Measurements from ENCODE around the gene IKZF3.

The IKZF3 gene

GRCh38 chr17:39816272-39816671, 47.8 kb downstream of the IKZF3 start:
- Histone ChIP-seq H3K36me3 (ENCODE audit: control insufficient read depth in 2 of 2, insufficient read depth in 2 of 2, low read length in 2 of 2) (no peaks in the 10 kb centered on the region), H3K4me3 (ENCODE audit: low read length in 2 of 2) (no peak overlapping the region), H3K9me3 (ENCODE audit: control insufficient read depth in 2 of 2, low read length in 2 of 2) (no peaks in the 10 kb centered on the region), H3K27me3 (ENCODE audit: control insufficient read depth in 1 of 2, insufficient read depth in 2 of 2, low read length in 2 of 2) (peaks cover 0 to 4% of the 10 kb centered on the region in 2 donors), H3K9ac (ENCODE audit: low read length in 2 of 2) (no peak overlapping the region), H3K4me1 (ENCODE audit: control insufficient read depth, insufficient read depth, low read length) (no peaks in the 10 kb centered on the region), H3K27ac (ENCODE audit: low read length) (no peak overlapping the region)

GRCh38 chr17:39814497-39814896, 49.6 kb downstream of the IKZF3 start:
- Histone ChIP-seq H3K9me3 (ENCODE audit: control insufficient read depth in 2 of 2, low read length in 2 of 2) (no peaks in the 10 kb centered on the region), H3K36me3 (ENCODE audit: control insufficient read depth in 2 of 2, insufficient read depth in 2 of 2, low read length in 2 of 2) (no peaks in the 10 kb centered on the region), H3K27ac (ENCODE audit: low read length) (no peak overlapping the region), H3K4me1 (ENCODE audit: control insufficient read depth, insufficient read depth, low read length) (no peaks in the 10 kb centered on the region), H3K27me3 (ENCODE audit: control insufficient read depth in 1 of 2, insufficient read depth in 2 of 2, low read length in 2 of 2) (peaks cover 0 to 4% of the 10 kb centered on the region in 2 donors), H3K4me3 (ENCODE audit: low read length in 2 of 2) (no peak overlapping the region), H3K9ac (ENCODE audit: low read length in 2 of 2) (no peak overlapping the region)

GRCh38 chr17:39813631-39814030, 50.5 kb downstream of the IKZF3 start:
- no peaks in the 10 kb centered on the region for H3K4me1 ChIP-seq (ENCODE audit: control insufficient read depth, insufficient read depth, low read length)
- H3K36me3 ChIP-seq (ENCODE audit: control insufficient read depth in 2 of 2, insufficient read depth in 2 of 2, low read length in 2 of 2), result no peaks in the 10 kb centered on the region
- H3K27ac ChIP-seq (ENCODE audit: low read length), result no peak overlapping the region
- no peak overlapping the region for H3K9ac ChIP-seq (ENCODE audit: low read length in 2 of 2)
- H3K27me3 ChIP-seq (ENCODE audit: control insufficient read depth in 1 of 2, insufficient read depth in 2 of 2, low read length in 2 of 2), result peaks cover 0 to 4% of the 10 kb centered on the region in 2 donors
- no peaks in the 10 kb centered on the region for H3K9me3 ChIP-seq (ENCODE audit: control insufficient read depth in 2 of 2, low read length in 2 of 2)
- H3K4me3 ChIP-seq (ENCODE audit: low read length in 2 of 2), result no peak overlapping the region

GRCh38 chr17:39812466-39812865, 51.6 kb downstream of the IKZF3 start:
- Histone ChIP-seq H3K27ac (ENCODE audit: low read length) (no peak overlapping the region), H3K9ac (ENCODE audit: low read length in 2 of 2) (no peak overlapping the region), H3K4me1 (ENCODE audit: control insufficient read depth, insufficient read depth, low read length) (no peaks in the 10 kb centered on the region), H3K4me3 (ENCODE audit: low read length in 2 of 2) (no peak overlapping the region), H3K27me3 (ENCODE audit: control insufficient read depth in 1 of 2, insufficient read depth in 2 of 2, low read length in 2 of 2) (peaks cover 0 to 4% of the 10 kb centered on the region in 2 donors), H3K36me3 (ENCODE audit: control insufficient read depth in 2 of 2, insufficient read depth in 2 of 2, low read length in 2 of 2) (no peaks in the 10 kb centered on the region), H3K9me3 (ENCODE audit: control insufficient read depth in 2 of 2, low read length in 2 of 2) (no peaks in the 10 kb centered on the region)

GRCh38 chr17:39810939-39811728, 53.0 kb downstream of the IKZF3 start:
- Histone ChIP-seq H3K4me3 (ENCODE audit: low read length in 2 of 2) (no peak overlapping the region), H3K27ac (ENCODE audit: low read length) (no peak overlapping the region), H3K9ac (ENCODE audit: low read length in 2 of 2) (no peak overlapping the region), H3K4me1 (ENCODE audit: control insufficient read depth, insufficient read depth, low read length) (no peaks in the 10 kb centered on the region), H3K27me3 (ENCODE audit: control insufficient read depth in 1 of 2, insufficient read depth in 2 of 2, low read length in 2 of 2) (peaks cover 0 to 5% of the 10 kb centered on the region in 2 donors), H3K9me3 (ENCODE audit: control insufficient read depth in 2 of 2, low read length in 2 of 2) (no peaks in the 10 kb centered on the region), H3K36me3 (ENCODE audit: control insufficient read depth in 2 of 2, insufficient read depth in 2 of 2, low read length in 2 of 2) (no peaks in the 10 kb centered on the region)

- Histone ChIP-seq H3K27ac (ENCODE audit: low read length) (no peak overlapping the region), H3K9ac (ENCODE audit: low read length in 2 of 2) (no peak overlapping the region), H3K4me3 (ENCODE audit: low read length in 2 of 2) (no peak overlapping the region), H3K36me3 (ENCODE audit: control insufficient read depth in 2 of 2, insufficient read depth in 2 of 2, low read length in 2 of 2) (no peaks in the 10 kb centered on the region), H3K4me1 (ENCODE audit: control insufficient read depth, insufficient read depth, low read length) (no peaks in the 10 kb centered on the region), H3K27me3 (ENCODE audit: control insufficient read depth in 1 of 2, insufficient read depth in 2 of 2, low read length in 2 of 2) (peaks cover 0 to 10% of the 10 kb centered on the region in 2 donors), H3K9me3 (ENCODE audit: control insufficient read depth in 2 of 2, low read length in 2 of 2) (no peaks in the 10 kb centered on the region)
These were observed 54.9 kb downstream of the IKZF3 start for GRCh38 chr17:39809221-39809620.

GRCh38 chr17:39808409-39808997, 55.6 kb downstream of the IKZF3 start:
- no peak overlapping the region for H3K9ac ChIP-seq (ENCODE audit: low read length in 2 of 2)
- H3K4me1 ChIP-seq (ENCODE audit: control insufficient read depth, insufficient read depth, low read length), result no peaks in the 10 kb centered on the region
- H3K36me3 ChIP-seq (ENCODE audit: control insufficient read depth in 2 of 2, insufficient read depth in 2 of 2, low read length in 2 of 2), result no peaks in the 10 kb centered on the region
- H3K27ac ChIP-seq (ENCODE audit: low read length), result no peak overlapping the region
- no peaks in the 10 kb centered on the region for H3K9me3 ChIP-seq (ENCODE audit: control insufficient read depth in 2 of 2, low read length in 2 of 2)
- H3K4me3 ChIP-seq (ENCODE audit: low read length in 2 of 2), result no peak overlapping the region
- H3K27me3 ChIP-seq (ENCODE audit: control insufficient read depth in 1 of 2, insufficient read depth in 2 of 2, low read length in 2 of 2), result peaks cover 0 to 10% of the 10 kb centered on the region in 2 donors

- no peak overlapping the region for H3K27ac ChIP-seq (ENCODE audit: low read length)
- H3K9me3 ChIP-seq (ENCODE audit: control insufficient read depth in 2 of 2, low read length in 2 of 2), result no peaks in the 10 kb centered on the region
- no peaks in the 10 kb centered on the region for H3K4me1 ChIP-seq (ENCODE audit: control insufficient read depth, insufficient read depth, low read length)
- H3K36me3 ChIP-seq (ENCODE audit: control insufficient read depth in 2 of 2, insufficient read depth in 2 of 2, low read length in 2 of 2), result no peaks in the 10 kb centered on the region
- H3K9ac ChIP-seq (ENCODE audit: low read length in 2 of 2), result no peak overlapping the region
- no peak overlapping the region for H3K4me3 ChIP-seq (ENCODE audit: low read length in 2 of 2)
- peaks cover 5 to 9% of the 10 kb centered on the region in 2 donors for H3K27me3 ChIP-seq (ENCODE audit: control insufficient read depth in 1 of 2, insufficient read depth in 2 of 2, low read length in 2 of 2)
These were observed 59.3 kb downstream of the IKZF3 start for GRCh38 chr17:39804839-39805238.

GRCh38 chr17:39801055-39801454, 63.1 kb downstream of the IKZF3 start:
- no peaks in the 10 kb centered on the region for H3K36me3 ChIP-seq (ENCODE audit: control insufficient read depth in 2 of 2, insufficient read depth in 2 of 2, low read length in 2 of 2)
- H3K4me1 ChIP-seq (ENCODE audit: control insufficient read depth, insufficient read depth, low read length), result no peaks in the 10 kb centered on the region
- H3K27ac ChIP-seq (ENCODE audit: low read length), result no peak overlapping the region
- H3K9ac ChIP-seq (ENCODE audit: low read length in 2 of 2), result no peak overlapping the region
- no peaks in the 10 kb centered on the region for H3K9me3 ChIP-seq (ENCODE audit: control insufficient read depth in 2 of 2, low read length in 2 of 2)
- no peak overlapping the region for H3K4me3 ChIP-seq (ENCODE audit: low read length in 2 of 2)
- H3K27me3 ChIP-seq (ENCODE audit: control insufficient read depth in 1 of 2, insufficient read depth in 2 of 2, low read length in 2 of 2), result peaks cover 5 to 9% of the 10 kb centered on the region in 2 donors

- Histone ChIP-seq H3K4me1 (ENCODE audit: control insufficient read depth, insufficient read depth, low read length) (no peaks in the 10 kb centered on the region), H3K27ac (ENCODE audit: low read length) (no peak overlapping the region), H3K4me3 (ENCODE audit: low read length in 2 of 2) (no peak overlapping the region), H3K36me3 (ENCODE audit: control insufficient read depth in 2 of 2, insufficient read depth in 2 of 2, low read length in 2 of 2) (no peaks in the 10 kb centered on the region), H3K27me3 (ENCODE audit: control insufficient read depth in 1 of 2, insufficient read depth in 2 of 2, low read length in 2 of 2) (peaks cover 5% of the 10 kb centered on the region in 2 donors), H3K9ac (ENCODE audit: low read length in 2 of 2) (no peak overlapping the region), H3K9me3 (ENCODE audit: control insufficient read depth in 2 of 2, low read length in 2 of 2) (no peaks in the 10 kb centered on the region)
These were observed 63.6 kb downstream of the IKZF3 start for GRCh38 chr17:39800540-39800939.

GRCh38 chr17:39799395-39799794, 64.7 kb downstream of the IKZF3 start:
- peaks cover 5% of the 10 kb centered on the region in 2 donors for H3K27me3 ChIP-seq (ENCODE audit: control insufficient read depth in 1 of 2, insufficient read depth in 2 of 2, low read length in 2 of 2)
- no peaks in the 10 kb centered on the region for H3K4me1 ChIP-seq (ENCODE audit: control insufficient read depth, insufficient read depth, low read length)
- no peaks in the 10 kb centered on the region for H3K9me3 ChIP-seq (ENCODE audit: control insufficient read depth in 2 of 2, low read length in 2 of 2)
- no peak overlapping the region for H3K27ac ChIP-seq (ENCODE audit: low read length)
- H3K36me3 ChIP-seq (ENCODE audit: control insufficient read depth in 2 of 2, insufficient read depth in 2 of 2, low read length in 2 of 2), result no peaks in the 10 kb centered on the region
- no peak overlapping the region for H3K9ac ChIP-seq (ENCODE audit: low read length in 2 of 2)
- no peak overlapping the region for H3K4me3 ChIP-seq (ENCODE audit: low read length in 2 of 2)
